Mesenchymal stem cell (in vitro differentiated cells and primary cell): Measurements from ENCODE around the gene NUDT3.
"Not testable (repeated sequence)": the region's sequence is repeated elsewhere in the genome, so short reads cannot be mapped to it uniquely, and the experiment has no call there.

Source experiments
- DNase-seq: peaks from one replicate; pipeline ENCODE4 v3.0.0-alpha.2; 2013
- H2AFZ ChIP-seq: one replicate; pipeline ENCODE4 v1.6.1; 2013; ENCODE audit warnings: low read depth, mild to moderate bottlenecking, control low read depth, inconsistent platforms, low read length, moderate library complexity
- H2AK5ac ChIP-seq: 2 replicates; pipeline ENCODE4 v1.6.1; 2013; ENCODE audit warnings: low read length, moderate library complexity, mild to moderate bottlenecking, inconsistent platforms; ENCODE audit not compliant: severe bottlenecking
- H2BK120ac ChIP-seq: one replicate; pipeline ENCODE4 v1.6.1; 2013; ENCODE audit warnings: low read depth, mild to moderate bottlenecking, inconsistent platforms, low read length, moderate library complexity
- H2BK12ac ChIP-seq, 2 experiments: one replicate each; pipeline ENCODE4 v1.6.1; 2013; ENCODE audit warnings: inconsistent platforms in 2 of 2, low read length in 2 of 2, mild to moderate bottlenecking in 2 of 2, moderate library complexity in 2 of 2, control low read depth in 1 of 2
- H2BK15ac ChIP-seq: one replicate; pipeline ENCODE4 v1.6.1; 2013; ENCODE audit warnings: mild to moderate bottlenecking, low read depth, inconsistent platforms; ENCODE audit not compliant: poor library complexity, severe bottlenecking
- H2BK5ac ChIP-seq: 2 replicates; pipeline ENCODE4 v1.6.1; 2013; ENCODE audit warnings: low read depth, mild to moderate bottlenecking, low read length, control low read depth, inconsistent platforms; ENCODE audit not compliant: poor library complexity, severe bottlenecking
- H3K14ac ChIP-seq, 2 experiments: one replicate each; pipeline ENCODE4 v1.6.1; 2013; ENCODE audit warnings: inconsistent platforms in 2 of 2, low read length in 2 of 2, control low read depth in 1 of 2, mild to moderate bottlenecking in 1 of 2, moderate library complexity in 1 of 2
- H3K18ac ChIP-seq, 2 experiments: one replicate each; pipeline ENCODE4 v1.6.1; 2013; ENCODE audit warnings: inconsistent platforms in 2 of 2, low read length in 2 of 2, control low read depth in 1 of 2, low read depth in 1 of 2, mild to moderate bottlenecking in 1 of 2
- H3K23ac ChIP-seq, 2 experiments: one replicate each; pipeline ENCODE4 v1.6.1; 2013; ENCODE audit warnings: inconsistent platforms in 2 of 2, low read length in 2 of 2, mild to moderate bottlenecking in 2 of 2, moderate library complexity in 2 of 2, control low read depth in 1 of 2
- H3K27ac ChIP-seq: 2 replicates; pipeline ENCODE4 v1.5.1; 2013; ENCODE audit warnings: mild to moderate bottlenecking, moderate library complexity, low read length, control low read depth, inconsistent platforms; ENCODE audit not compliant: poor library complexity, severe bottlenecking
- H3K27me3 ChIP-seq, 2 experiments: 2 replicates each; pipeline versions ENCODE4 v1.6.1 to v1.7.0; 2013; ENCODE audit warnings: low read length in 2 of 2, mild to moderate bottlenecking in 2 of 2, moderate library complexity in 2 of 2, control low read depth in 1 of 2, inconsistent platforms in 1 of 2; ENCODE audit not compliant: control insufficient read depth in 1 of 2, insufficient read depth in 1 of 2
- H3K36me3 ChIP-seq, 2 experiments: 2 replicates each; pipeline versions ENCODE4 v1.6.1 to v1.7.0; 2013; ENCODE audit warnings: low read length in 2 of 2, control low read depth in 1 of 2, inconsistent platforms in 1 of 2, low read depth in 1 of 2, mild to moderate bottlenecking in 1 of 2; ENCODE audit not compliant: insufficient read depth in 2 of 2, control insufficient read depth in 1 of 2
- H3K4ac ChIP-seq, 2 experiments: one replicate each; pipeline ENCODE4 v1.6.1; 2013; ENCODE audit warnings: inconsistent platforms in 2 of 2, low read length in 2 of 2, mild to moderate bottlenecking in 2 of 2, moderate library complexity in 2 of 2, control low read depth in 1 of 2, low read depth in 1 of 2
- H3K4me1 ChIP-seq: 2 replicates; pipeline ENCODE4 v1.6.1; 2013; ENCODE audit warnings: low read depth, low read length, control low read depth; ENCODE audit not compliant: control insufficient read depth, insufficient read depth
- H3K4me2 ChIP-seq: 2 replicates; pipeline ENCODE4 v1.6.1; 2013; ENCODE audit warnings: low read length, mild to moderate bottlenecking, inconsistent platforms; ENCODE audit not compliant: poor library complexity, severe bottlenecking
- H3K4me3 ChIP-seq, 2 experiments: 2 replicates each; pipeline versions ENCODE4 v1.5.1 to v1.7.0; 2013; ENCODE audit warnings: low read length in 2 of 2, mild to moderate bottlenecking in 2 of 2, control low read depth in 1 of 2, low read depth in 1 of 2; ENCODE audit not compliant: insufficient read depth in 1 of 2
- H3K79me1 ChIP-seq: replicated peaks from 2 replicates; pipeline ENCODE4 v1.6.1; 2013; ENCODE audit warnings: mild to moderate bottlenecking, control low read depth, low read length, inconsistent platforms; ENCODE audit not compliant: poor library complexity, severe bottlenecking
- H3K9ac ChIP-seq: 2 replicates; pipeline ENCODE4 v1.7.0; 2013; ENCODE audit warnings: mild to moderate bottlenecking, low read length, moderate library complexity
- H3K9me3 ChIP-seq: 2 replicates; pipeline ENCODE4 v1.7.0; 2013; ENCODE audit warnings: mild to moderate bottlenecking, low read length; ENCODE audit not compliant: control insufficient read depth
- H4K8ac ChIP-seq: one replicate; pipeline ENCODE4 v1.6.1; 2013; ENCODE audit warnings: inconsistent platforms, mild to moderate bottlenecking, low read length, moderate library complexity
- H4K91ac ChIP-seq: one replicate; pipeline ENCODE4 v1.6.1; 2013; ENCODE audit warnings: mild to moderate bottlenecking, low read length, inconsistent platforms
- WGBS: methylation state at CpG from one replicate; pipeline ENCODE4 v1.1.7; 2013; ENCODE audit warnings: mixed read lengths; 5-methylcytosine and 5-hydroxymethylcytosine counted together

Gene NUDT3

DNA sequence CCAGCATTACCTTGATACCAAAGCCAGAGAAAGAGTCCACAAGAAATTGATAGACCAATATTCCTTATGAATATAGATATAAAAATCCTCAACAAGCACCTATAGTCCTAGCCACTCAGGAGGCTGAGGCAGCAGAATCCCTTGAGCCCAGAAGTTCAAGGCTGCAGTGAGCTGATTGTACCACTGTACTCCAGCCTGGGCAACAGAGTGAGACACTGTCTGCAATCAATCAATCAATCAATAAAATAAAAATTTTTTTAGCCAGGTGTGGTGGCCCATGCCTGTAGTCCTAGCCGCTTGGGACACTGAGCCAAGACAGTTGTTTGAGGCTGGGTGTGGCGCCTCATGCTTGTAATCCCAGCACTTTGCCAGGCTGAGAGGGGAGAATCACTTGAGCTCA, 124.7 kb downstream of the NUDT3 start:
- Histone ChIP-seq H3K27ac (no peak overlapping the region), H3K4ac (no peak overlapping the region), H4K8ac (no peak overlapping the region), H4K91ac (no peak overlapping the region), H3K9me3 (peaks cover 4% of the 10 kb centered on the region), H2AFZ (no peak overlapping the region), H3K4me2 (no peak overlapping the region), H2AK5ac (no peak overlapping the region), H3K9ac (no peak overlapping the region), H3K23ac (no peak overlapping the region), H2BK15ac (no peak overlapping the region), H2BK120ac (no peak overlapping the region), H3K14ac (no peak overlapping the region), H3K36me3 (peaks cover 9 to 24% of the 10 kb centered on the region in 2 experiments), H3K79me1 (no peaks in the 10 kb centered on the region), H2BK12ac (no peak overlapping the region), H3K4me1 (peaks cover 1% of the 10 kb centered on the region), H3K18ac (no peak overlapping the region), H3K27me3 (no peaks in the 10 kb centered on the region), H3K4me3 (no peak overlapping the region), H2BK5ac (no peak overlapping the region)
- 100% methylated on average over 2 of the region's 2 CpGs for WGBS
- DNase-seq: no peak

DNA sequence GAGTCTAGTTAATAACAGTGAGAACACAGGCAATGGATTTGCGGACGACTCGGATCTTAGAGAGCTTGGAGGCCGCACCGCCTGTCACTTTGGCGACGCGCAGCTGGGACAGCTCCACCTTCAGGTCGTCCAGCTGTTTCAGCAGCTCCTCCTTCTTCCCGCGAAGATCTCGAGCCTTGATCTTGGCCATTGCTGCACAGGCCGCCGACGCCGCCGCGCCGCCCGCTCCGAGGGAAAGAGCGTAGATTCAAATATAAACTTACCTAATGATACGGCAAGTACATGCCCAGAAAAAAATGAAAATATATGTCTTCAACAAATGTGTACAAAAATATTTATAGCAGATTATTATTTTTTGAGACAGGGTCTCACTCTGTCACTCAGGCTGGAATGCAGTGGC, 129.0 kb downstream of the NUDT3 start:
- H4K8ac ChIP-seq, H3K4me3 ChIP-seq, H3K79me1 ChIP-seq, H2AFZ ChIP-seq, H3K9me3 ChIP-seq, DNase-seq, H3K27ac ChIP-seq, H3K4ac ChIP-seq, H3K23ac ChIP-seq, H4K91ac ChIP-seq, H2AK5ac ChIP-seq, H3K27me3 ChIP-seq, H2BK15ac ChIP-seq, H3K4me1 ChIP-seq, H3K18ac ChIP-seq, H2BK120ac ChIP-seq, H2BK5ac ChIP-seq, H3K9ac ChIP-seq, H3K14ac ChIP-seq, H2BK12ac ChIP-seq, H3K4me2 ChIP-seq: not testable (repeated sequence)
- 94% methylated on average over 16 of the region's 23 CpGs for WGBS
- peaks cover 9 to 42% of the 10 kb centered on the region in 2 experiments for H3K36me3 ChIP-seq

DNA sequence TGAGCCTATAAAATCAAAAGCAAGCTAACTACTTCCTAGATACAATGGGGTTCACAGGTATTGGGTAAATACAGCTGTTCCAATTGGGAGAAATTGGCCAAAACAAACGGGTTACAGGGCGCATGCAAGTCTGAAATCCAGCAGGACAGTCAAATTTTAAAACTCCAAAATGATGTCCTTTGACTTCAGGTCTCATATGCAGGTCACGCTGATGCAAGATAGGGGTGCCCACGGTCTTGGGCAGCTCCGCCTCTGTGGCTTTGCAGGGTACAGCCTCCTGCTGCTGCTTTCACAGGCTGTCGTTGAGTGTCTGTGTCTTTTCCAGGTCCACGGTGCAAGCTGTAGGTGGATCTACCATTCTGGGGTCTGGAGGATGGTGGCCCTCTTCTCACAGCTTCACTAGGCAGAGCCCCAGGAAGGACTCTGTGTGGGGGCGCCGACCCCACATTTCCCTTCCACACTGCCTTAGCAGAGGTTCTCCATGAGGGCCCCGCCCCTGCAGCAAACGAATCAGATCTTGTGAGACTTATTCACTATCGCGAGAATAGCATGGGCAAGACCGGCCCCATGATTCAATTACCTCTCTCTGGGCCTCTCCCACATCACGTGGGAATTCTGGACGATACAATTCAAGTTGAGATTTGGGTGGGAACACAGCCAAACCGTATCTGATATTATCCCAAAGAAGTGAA, 131.7 kb downstream of the NUDT3 start:
- peaks cover 9 to 42% of the 10 kb centered on the region in 2 experiments for H3K36me3 ChIP-seq
- no peak overlapping the region for H3K18ac ChIP-seq
- no peaks in the 10 kb centered on the region for H3K4me1 ChIP-seq
- H3K23ac ChIP-seq: no peak overlapping the region
- 89% methylated on average over 17 of the region's 17 CpGs for WGBS
- no peak overlapping the region for H3K4me3 ChIP-seq
- H3K9ac ChIP-seq: no peak overlapping the region
- H3K14ac ChIP-seq: no peak overlapping the region
- no peak overlapping the region for H2AFZ ChIP-seq
- no peak for DNase-seq
- H3K4ac ChIP-seq: no peak overlapping the region
- H3K27ac ChIP-seq: no peak overlapping the region
- H2BK5ac ChIP-seq: no peak overlapping the region
- H2BK120ac ChIP-seq: no peak overlapping the region
- H2BK15ac ChIP-seq: no peak overlapping the region
- peaks cover 6% of the 10 kb centered on the region for H3K9me3 ChIP-seq
- no peak overlapping the region for H3K4me2 ChIP-seq
- no peak overlapping the region for H4K8ac ChIP-seq
- H4K91ac ChIP-seq: no peak overlapping the region
- no peak overlapping the region for H2BK12ac ChIP-seq
- no peak overlapping the region for H2AK5ac ChIP-seq
- no peaks in the 10 kb centered on the region for H3K27me3 ChIP-seq
- H3K79me1 ChIP-seq: no peaks in the 10 kb centered on the region

DNA sequence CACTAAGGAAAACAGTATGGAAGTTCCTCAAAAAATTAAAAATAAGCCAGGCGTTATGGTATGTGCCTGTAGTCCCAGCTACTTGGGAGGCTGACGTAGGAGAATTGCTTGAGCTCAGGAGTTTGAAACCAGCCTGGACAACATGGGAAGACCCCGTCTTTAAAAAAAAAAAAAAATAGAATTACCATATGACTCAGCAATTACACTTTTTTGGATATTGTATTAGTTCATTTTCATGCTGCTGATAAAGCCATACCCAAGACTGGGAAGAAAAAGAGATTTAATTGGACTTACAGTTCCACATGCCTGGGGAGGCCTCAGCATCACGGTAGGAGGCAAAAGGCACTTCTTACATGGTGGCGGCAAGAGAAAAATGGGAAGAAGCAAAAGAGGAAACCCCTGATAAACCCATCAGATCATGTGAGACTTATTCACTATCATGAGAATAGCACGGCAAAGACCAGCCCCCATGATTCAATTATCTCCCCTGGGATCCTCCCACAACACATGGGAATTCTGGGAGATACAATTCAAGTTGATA, 132.9 kb downstream of the NUDT3 start:
- H3K27ac ChIP-seq: no peak overlapping the region
- H3K9ac ChIP-seq: no peak overlapping the region
- H2BK120ac ChIP-seq: no peak overlapping the region
- H4K91ac ChIP-seq: no peak overlapping the region
- H2AK5ac ChIP-seq: no peak overlapping the region
- 96% methylated on average over 4 of the region's 6 CpGs for WGBS
- no peaks in the 10 kb centered on the region for H3K79me1 ChIP-seq
- no peak overlapping the region for H2AFZ ChIP-seq
- H3K4ac ChIP-seq: no peak overlapping the region
- H3K4me3 ChIP-seq: no peak overlapping the region
- peaks cover 6% of the 10 kb centered on the region for H3K9me3 ChIP-seq
- DNase-seq: no peak
- H3K4me1 ChIP-seq: no peaks in the 10 kb centered on the region
- H4K8ac ChIP-seq: no peak overlapping the region
- H3K27me3 ChIP-seq: no peaks in the 10 kb centered on the region
- no peak overlapping the region for H3K4me2 ChIP-seq
- H3K18ac ChIP-seq: no peak overlapping the region
- H3K36me3 ChIP-seq: peaks cover 9 to 39% of the 10 kb centered on the region in 2 experiments
- no peak overlapping the region for H2BK5ac ChIP-seq
- no peak overlapping the region for H2BK12ac ChIP-seq
- H2BK15ac ChIP-seq: no peak overlapping the region
- no peak overlapping the region for H3K23ac ChIP-seq
- no peak overlapping the region for H3K14ac ChIP-seq
